Mesenchymal stem cell (in vitro differentiated cells and primary cell): ENCODE data around the gene CCDC121. TPM values are rescaled to one million over a fixed set of nuclear protein-coding genes. Genes with fewer than 3 reads are reported as not detected.

Experiments
- DNase-seq: peaks from one replicate; pipeline ENCODE4 v3.0.0-alpha.2; 2013
- H2AFZ ChIP-seq: one replicate; pipeline ENCODE4 v1.6.1; 2013; ENCODE audit warnings: low read depth, mild to moderate bottlenecking, control low read depth, inconsistent platforms, low read length, moderate library complexity
- H2AK5ac ChIP-seq: 2 replicates; pipeline ENCODE4 v1.6.1; 2013; ENCODE audit warnings: low read length, moderate library complexity, mild to moderate bottlenecking, inconsistent platforms; ENCODE audit not compliant: severe bottlenecking
- H2BK120ac ChIP-seq: one replicate; pipeline ENCODE4 v1.6.1; 2013; ENCODE audit warnings: low read depth, mild to moderate bottlenecking, inconsistent platforms, low read length, moderate library complexity
- H2BK12ac ChIP-seq, 2 experiments: one replicate each; pipeline ENCODE4 v1.6.1; 2013; ENCODE audit warnings: inconsistent platforms in 2 of 2, low read length in 2 of 2, mild to moderate bottlenecking in 2 of 2, moderate library complexity in 2 of 2, control low read depth in 1 of 2
- H2BK15ac ChIP-seq: one replicate; pipeline ENCODE4 v1.6.1; 2013; ENCODE audit warnings: mild to moderate bottlenecking, low read depth, inconsistent platforms; ENCODE audit not compliant: poor library complexity, severe bottlenecking
- H2BK5ac ChIP-seq: 2 replicates; pipeline ENCODE4 v1.6.1; 2013; ENCODE audit warnings: low read depth, mild to moderate bottlenecking, low read length, control low read depth, inconsistent platforms; ENCODE audit not compliant: poor library complexity, severe bottlenecking
- H3K14ac ChIP-seq, 2 experiments: one replicate each; pipeline ENCODE4 v1.6.1; 2013; ENCODE audit warnings: inconsistent platforms in 2 of 2, low read length in 2 of 2, control low read depth in 1 of 2, mild to moderate bottlenecking in 1 of 2, moderate library complexity in 1 of 2
- H3K18ac ChIP-seq, 2 experiments: one replicate each; pipeline ENCODE4 v1.6.1; 2013; ENCODE audit warnings: inconsistent platforms in 2 of 2, low read length in 2 of 2, control low read depth in 1 of 2, low read depth in 1 of 2, mild to moderate bottlenecking in 1 of 2
- H3K23ac ChIP-seq, 2 experiments: one replicate each; pipeline ENCODE4 v1.6.1; 2013; ENCODE audit warnings: inconsistent platforms in 2 of 2, low read length in 2 of 2, mild to moderate bottlenecking in 2 of 2, moderate library complexity in 2 of 2, control low read depth in 1 of 2
- H3K27ac ChIP-seq: 2 replicates; pipeline ENCODE4 v1.5.1; 2013; ENCODE audit warnings: mild to moderate bottlenecking, moderate library complexity, low read length, control low read depth, inconsistent platforms; ENCODE audit not compliant: poor library complexity, severe bottlenecking
- H3K27me3 ChIP-seq, 2 experiments: 2 replicates each; pipeline versions ENCODE4 v1.6.1 to v1.7.0; 2013; ENCODE audit warnings: low read length in 2 of 2, mild to moderate bottlenecking in 2 of 2, moderate library complexity in 2 of 2, control low read depth in 1 of 2, inconsistent platforms in 1 of 2; ENCODE audit not compliant: control insufficient read depth in 1 of 2, insufficient read depth in 1 of 2
- H3K36me3 ChIP-seq, 2 experiments: 2 replicates each; pipeline versions ENCODE4 v1.6.1 to v1.7.0; 2013; ENCODE audit warnings: low read length in 2 of 2, control low read depth in 1 of 2, inconsistent platforms in 1 of 2, low read depth in 1 of 2, mild to moderate bottlenecking in 1 of 2; ENCODE audit not compliant: insufficient read depth in 2 of 2, control insufficient read depth in 1 of 2
- H3K4ac ChIP-seq, 2 experiments: one replicate each; pipeline ENCODE4 v1.6.1; 2013; ENCODE audit warnings: inconsistent platforms in 2 of 2, low read length in 2 of 2, mild to moderate bottlenecking in 2 of 2, moderate library complexity in 2 of 2, control low read depth in 1 of 2, low read depth in 1 of 2
- H3K4me1 ChIP-seq: 2 replicates; pipeline ENCODE4 v1.6.1; 2013; ENCODE audit warnings: low read depth, low read length, control low read depth; ENCODE audit not compliant: control insufficient read depth, insufficient read depth
- H3K4me2 ChIP-seq: 2 replicates; pipeline ENCODE4 v1.6.1; 2013; ENCODE audit warnings: low read length, mild to moderate bottlenecking, inconsistent platforms; ENCODE audit not compliant: poor library complexity, severe bottlenecking
- H3K4me3 ChIP-seq, 2 experiments: 2 replicates each; pipeline versions ENCODE4 v1.5.1 to v1.7.0; 2013; ENCODE audit warnings: low read length in 2 of 2, mild to moderate bottlenecking in 2 of 2, control low read depth in 1 of 2, low read depth in 1 of 2; ENCODE audit not compliant: insufficient read depth in 1 of 2
- H3K79me1 ChIP-seq: replicated peaks from 2 replicates; pipeline ENCODE4 v1.6.1; 2013; ENCODE audit warnings: mild to moderate bottlenecking, control low read depth, low read length, inconsistent platforms; ENCODE audit not compliant: poor library complexity, severe bottlenecking
- H3K9ac ChIP-seq: 2 replicates; pipeline ENCODE4 v1.7.0; 2013; ENCODE audit warnings: mild to moderate bottlenecking, low read length, moderate library complexity
- H3K9me3 ChIP-seq: 2 replicates; pipeline ENCODE4 v1.7.0; 2013; ENCODE audit warnings: mild to moderate bottlenecking, low read length; ENCODE audit not compliant: control insufficient read depth
- H4K8ac ChIP-seq: one replicate; pipeline ENCODE4 v1.6.1; 2013; ENCODE audit warnings: inconsistent platforms, mild to moderate bottlenecking, low read length, moderate library complexity
- H4K91ac ChIP-seq: one replicate; pipeline ENCODE4 v1.6.1; 2013; ENCODE audit warnings: mild to moderate bottlenecking, low read length, inconsistent platforms
- WGBS: methylation state at CpG from one replicate; pipeline ENCODE4 v1.1.7; 2013; ENCODE audit warnings: mixed read lengths; 5-methylcytosine and 5-hydroxymethylcytosine counted together
- polyA plus RNA-seq, 2 experiments: library from polyadenylated mRNA; stranded (reverse); fragments of 200-250 nt; gene quantifications; one replicate each; pipeline ENCODE4 v1.2.3, GENCODE V29; 2013

Gene CCDC121
- polyA plus RNA-seq (2013, experiment 1 of 2) = 1.1 TPM
- 1.6 TPM for polyA plus RNA-seq (2013, experiment 2 of 2)

GRCh38 chr2:27628767-27629709, at the start of gene CCDC121, which contains the start of gene GPN1:
TSS of gene CCDC121 (minus strand) at chr2:27629012. CDS start at chr2:27627799, 1,213 bp downstream.
TSS of gene GPN1 (plus strand) at chr2:27629050. CDS start at chr2:27629059, 9 bp downstream.
- Histone ChIP-seq H2BK5ac (peak within 1 kb of the TSS; percentile 98), H2AFZ (peak within 1 kb of the TSS; percentile 100), H3K4me3 (peak within 1 kb of the TSS; percentile 75 to 95), H3K9me3 (no peaks in the 10 kb centered on the region), H3K36me3 (peaks cover 7 to 50% of the 10 kb centered on the region in 2 experiments), H3K27me3 (no peaks in the 10 kb centered on the region), H3K27ac (peak within 1 kb of the TSS; percentile 98), H3K4me2 (peak within 1 kb of the TSS; percentile 98), H3K4ac (peak within 1 kb of the TSS; percentile 80 to 92), H3K14ac (peak within 1 kb of the TSS in 1 of 2 experiments; percentile 89), H3K18ac (peak within 1 kb of the TSS; percentile 74 to 88), H3K9ac (peak within 1 kb of the TSS; percentile 97), H3K23ac (peak within 1 kb of the TSS in 1 of 2 experiments; percentile 46), H3K4me1 (peaks cover 6% of the 10 kb centered on the region), H4K91ac (peak within 1 kb of the TSS; percentile 66), H2BK120ac (no peak within 1 kb of the TSS), H2BK15ac (peak within 1 kb of the TSS; percentile 74), H3K79me1 (peaks cover 9% of the 10 kb centered on the region), H4K8ac (peak within 1 kb of the TSS; percentile 72), H2BK12ac (peak within 1 kb of the TSS in 1 of 2 experiments; percentile 78), H2AK5ac (peak within 1 kb of the TSS; percentile 40)
- 2% methylated on average over 42 of the region's 44 CpGs for WGBS
- DNase-seq = peak; percentile 97

GRCh38 chr2:27672723-27673486, 44.1 kb upstream of the CCDC121 start:
- H2BK12ac ChIP-seq = no peak overlapping the region
- no peak overlapping the region for H2BK15ac ChIP-seq
- no peak overlapping the region for H3K27ac ChIP-seq
- H2BK5ac ChIP-seq = no peak overlapping the region
- H3K36me3 ChIP-seq = peaks cover 16 to 85% of the 10 kb centered on the region in 2 experiments
- H3K18ac ChIP-seq = no peak overlapping the region
- H2AFZ ChIP-seq = no peak overlapping the region
- H3K23ac ChIP-seq = no peak overlapping the region
- no peak overlapping the region for H4K91ac ChIP-seq
- H3K9me3 ChIP-seq = no peaks in the 10 kb centered on the region
- H3K4ac ChIP-seq = no peak overlapping the region
- 85% methylated on average over 3 of the region's 5 CpGs for WGBS
- H3K4me2 ChIP-seq = no peak overlapping the region
- no peak overlapping the region for H3K4me3 ChIP-seq
- H3K9ac ChIP-seq = no peak overlapping the region
- H2AK5ac ChIP-seq = no peak overlapping the region
- no peaks in the 10 kb centered on the region for H3K4me1 ChIP-seq
- no peak overlapping the region for H4K8ac ChIP-seq
- peaks cover 5% of the 10 kb centered on the region for H3K79me1 ChIP-seq
- H2BK120ac ChIP-seq = no peak overlapping the region
- DNase-seq = no peak
- no peak overlapping the region for H3K14ac ChIP-seq
- H3K27me3 ChIP-seq = no peaks in the 10 kb centered on the region

GRCh38 chr2:27671235-27671634, 42.4 kb upstream of the CCDC121 start:
- Histone ChIP-seq H3K9me3 (no peaks in the 10 kb centered on the region), H3K36me3 (peaks cover 9 to 80% of the 10 kb centered on the region in 2 experiments), H3K27ac (no peak overlapping the region), H2AK5ac (no peak overlapping the region), H3K4me1 (no peaks in the 10 kb centered on the region), H2BK12ac (no peak overlapping the region), H3K18ac (no peak overlapping the region), H3K9ac (no peak overlapping the region), H2BK15ac (no peak overlapping the region), H4K91ac (no peak overlapping the region), H3K23ac (no peak overlapping the region), H3K4me3 (no peak overlapping the region), H2BK120ac (no peak overlapping the region), H2BK5ac (no peak overlapping the region), H3K27me3 (no peaks in the 10 kb centered on the region), H3K4ac (no peak overlapping the region), H3K14ac (no peak overlapping the region), H4K8ac (no peak overlapping the region), H3K4me2 (no peak overlapping the region), H3K79me1 (peaks cover 5% of the 10 kb centered on the region), H2AFZ (no peak overlapping the region)
- WGBS = 90% methylated on average over 2 of the region's 4 CpGs
- no peak for DNase-seq
